ENCODE data around the gene FLT1.

DNA sequence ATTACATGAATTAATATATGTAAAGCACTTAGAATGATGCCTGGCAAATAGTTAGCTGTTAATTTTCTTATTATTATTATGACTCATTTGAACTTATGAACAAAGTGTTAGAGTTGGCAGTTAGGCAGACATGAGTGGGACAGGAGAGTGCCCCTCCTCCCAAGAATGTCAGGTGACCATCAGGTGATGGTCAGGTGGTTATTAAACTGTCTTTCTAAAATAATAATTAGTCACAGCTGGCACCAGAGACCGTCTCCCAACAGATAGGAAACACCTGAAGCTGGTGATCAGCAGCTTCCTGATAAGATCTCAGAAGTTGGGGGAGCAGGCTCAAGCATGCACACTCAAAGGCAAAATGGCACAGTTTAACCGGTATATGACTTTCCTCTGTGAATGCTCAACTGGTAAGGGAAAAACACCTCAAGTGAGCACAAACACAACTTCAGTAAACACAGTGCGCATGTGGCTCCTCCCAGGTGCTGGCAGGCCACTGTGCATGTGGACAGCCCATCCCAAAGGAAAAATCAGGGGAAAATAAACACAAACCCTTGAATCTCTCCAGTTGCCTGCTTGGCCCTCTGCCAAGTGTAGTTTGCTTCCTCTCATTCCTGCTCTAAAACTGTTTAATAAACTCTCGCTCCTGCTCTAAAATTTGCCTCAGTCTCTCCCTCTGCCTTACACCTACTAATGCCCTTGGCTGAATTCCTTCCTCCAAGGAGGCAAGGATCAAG lies 54.0 kb downstream of the FLT1 start:
- TF ChIP-seq, protein P1, sequence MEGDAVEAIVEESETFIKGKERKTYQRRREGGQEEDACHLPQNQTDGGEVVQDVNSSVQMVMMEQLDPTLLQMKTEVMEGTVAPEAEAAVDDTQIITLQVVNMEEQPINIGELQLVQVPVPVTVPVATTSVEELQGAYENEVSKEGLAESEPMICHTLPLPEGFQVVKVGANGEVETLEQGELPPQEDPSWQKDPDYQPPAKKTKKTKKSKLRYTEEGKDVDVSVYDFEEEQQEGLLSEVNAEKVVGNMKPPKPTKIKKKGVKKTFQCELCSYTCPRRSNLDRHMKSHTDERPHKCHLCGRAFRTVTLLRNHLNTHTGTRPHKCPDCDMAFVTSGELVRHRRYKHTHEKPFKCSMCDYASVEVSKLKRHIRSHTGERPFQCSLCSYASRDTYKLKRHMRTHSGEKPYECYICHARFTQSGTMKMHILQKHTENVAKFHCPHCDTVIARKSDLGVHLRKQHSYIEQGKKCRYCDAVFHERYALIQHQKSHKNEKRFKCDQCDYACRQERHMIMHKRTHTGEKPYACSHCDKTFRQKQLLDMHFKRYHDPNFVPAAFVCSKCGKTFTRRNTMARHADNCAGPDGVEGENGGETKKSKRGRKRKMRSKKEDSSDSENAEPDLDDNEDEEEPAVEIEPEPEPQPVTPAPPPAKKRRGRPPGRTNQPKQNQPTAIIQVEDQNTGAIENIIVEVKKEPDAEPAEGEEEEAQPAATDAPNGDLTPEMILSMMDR (IDR thresholded peaks at IDR 0.05; ENCODE audit: low read depth, low read length, poor library complexity, severe bottlenecking), result no peak
- no peak for TF ChIP-seq EZH2phosphoT487 (IDR thresholded peaks at IDR 0.05; ENCODE audit: borderline replicate concordance, low read length)

All from DOHH2 (cell line).